ENCODE data around the gene HCN2.

GRCh38 chr19:663682-664117 is 74.0 kb downstream of the HCN2 start:
- TF ChIP-seq CTCF (tag by site-specific recombination; IDR thresholded peaks at IDR 0.05) (no peak), ZBTB8A (tag by site-specific recombination; IDR thresholded peaks at IDR 0.05) (no peak), ZNF391 (tag by site-specific recombination; IDR thresholded peaks at IDR 0.05; ENCODE audit: borderline replicate concordance, low read depth) (no peak), ZFP41 (tag by site-specific recombination; IDR thresholded peaks at IDR 0.05; ENCODE audit: borderline replicate concordance) (no peak), ZNF747 (tag by site-specific recombination; IDR thresholded peaks at IDR 0.05) (no peak), HIC1 (tag by site-specific recombination; IDR thresholded peaks at IDR 0.05) (no peak), ZNF239 (tag by site-specific recombination; IDR thresholded peaks at IDR 0.05) (no peak), GLI4 (tag by site-specific recombination; IDR thresholded peaks at IDR 0.05) (no peak), ZNF155 (tag by site-specific recombination; IDR thresholded peaks at IDR 0.05) (no peak), ZNF488 (tag by site-specific recombination; IDR thresholded peaks at IDR 0.05) (no peak), ZNF600 (tag by site-specific recombination; IDR thresholded peaks at IDR 0.05) (peak; percentile 82; the same call in 1 of the 2 replicates), KLF7 (tag by site-specific recombination; IDR thresholded peaks at IDR 0.05; ENCODE audit: borderline replicate concordance) (no peak), ZNF280D (tag by site-specific recombination; IDR thresholded peaks at IDR 0.05) (no peak)
